Midbrain (tissue), 1 donor: ENCODE results near the gene XXYLT1.

Experiments used
- DNase-seq: peaks from one replicate; lab custom pipeline; 2025; lab: John Stamatoyannopoulos, UW

The XXYLT1 gene

GRCh38 chr3:195077611-195078540, 193.1 kb downstream of the XXYLT1 start:
- no peak for DNase-seq

GRCh38 chr3:195076981-195077610, 193.9 kb downstream of the XXYLT1 start:
- DNase-seq: no peak

- DNase-seq: no peak
Measured at GRCh38 chr3:195075941-195076875, 194.8 kb downstream of the XXYLT1 start.

- DNase-seq: no peak
Measured at GRCh38 chr3:195075199-195075940, 195.6 kb downstream of the XXYLT1 start.

- no peak for DNase-seq
Measured at GRCh38 chr3:195073866-195074860, 196.8 kb downstream of the XXYLT1 start.

GRCh38 chr3:195072916-195073564, 197.9 kb downstream of the XXYLT1 start:
- no peak for DNase-seq

GRCh38 chr3:195071916-195072820, 198.8 kb downstream of the XXYLT1 start:
- DNase-seq: no peak

- DNase-seq: no peak
Measured at GRCh38 chr3:195071011-195071728, 199.8 kb downstream of the XXYLT1 start.

- no peak for DNase-seq
Measured at GRCh38 chr3:195070336-195070735, 200.6 kb downstream of the XXYLT1 start.

- no peak for DNase-seq
Measured at GRCh38 chr3:195069501-195070251, 201.3 kb downstream of the XXYLT1 start.

- no peak for DNase-seq
Measured at GRCh38 chr3:195068084-195069080, 202.6 kb downstream of the XXYLT1 start.

- no peak for DNase-seq
Measured at GRCh38 chr3:195066441-195066841, 204.5 kb downstream of the XXYLT1 start.

- no peak for DNase-seq
Measured at GRCh38 chr3:195065864-195066185, 205.1 kb downstream of the XXYLT1 start.

GRCh38 chr3:195065142-195065863, 205.7 kb downstream of the XXYLT1 start:
- no peak for DNase-seq

- DNase-seq: no peak
Measured at GRCh38 chr3:195064300-195064931, 206.5 kb downstream of the XXYLT1 start.
